ENCODE data around the gene THBS3.

- TF ChIP-seq GATA3 (IDR thresholded peaks at IDR 0.05; ENCODE audit: low read depth, low read length) (no peak), GATA2 (IDR thresholded peaks at IDR 0.05; ENCODE audit: low read depth, low read length) (no peak)
These were observed 32.3 kb downstream of the THBS3 start for GRCh38 chr1:155175281-155175926.
